GM13977 (cell line): ENCODE data around the gene ZMYND8.
A peak's percentile ranks its signal among the peaks of the same experiment; 100 is the strongest.
"Not testable (repeated sequence)": the region's sequence is repeated elsewhere in the genome, so short reads cannot be mapped to it uniquely, and the experiment has no call there.

Experiments used
- DNase-seq: peaks from one replicate; pipeline ENCODE4 v3.0.0; 2012; ENCODE audit warnings: low spot score
- in situ Hi-C: fragments of 300-500 bp; cut with MboI; formaldehyde crosslinking; loops from one replicate; pipeline ENCODE4 v1.12.0; 2022; ENCODE audit warnings: low sequenced_read_pairs, low pct_unique_long_range_greater_than_20kb, mixed read lengths, inconsistent platforms; ENCODE audit not compliant: unreplicated experiment
- TF ChIP-seq, protein P1 (sequence below): IDR thresholded peaks from 2 replicates; pipeline ENCODE4 v1.5.1; 2012; ENCODE audit warnings: mild to moderate bottlenecking, control low read depth; ENCODE audit not compliant: insufficient read depth; ENCODE audit errors: extremely low read depth, missing control alignments

Gene ZMYND8

DNA sequence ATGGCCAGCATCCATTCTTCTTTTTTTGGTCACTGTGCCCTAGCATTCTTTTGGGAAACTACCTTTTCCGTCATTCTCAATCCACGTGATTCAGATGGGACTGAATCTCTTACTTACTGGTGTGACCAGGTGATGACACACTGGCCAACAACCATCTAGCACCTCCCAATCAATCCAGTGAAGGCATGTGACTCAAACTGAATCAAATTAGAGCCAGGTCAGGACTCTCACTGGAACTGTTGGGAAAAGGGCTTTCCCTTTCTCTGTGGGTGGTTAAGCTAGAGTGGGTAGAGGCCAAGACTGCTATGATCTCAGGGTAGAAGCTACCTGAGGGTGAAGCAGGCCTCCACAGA, 36.2 kb upstream of the ZMYND8 start:
- TF ChIP-seq, protein P1, sequence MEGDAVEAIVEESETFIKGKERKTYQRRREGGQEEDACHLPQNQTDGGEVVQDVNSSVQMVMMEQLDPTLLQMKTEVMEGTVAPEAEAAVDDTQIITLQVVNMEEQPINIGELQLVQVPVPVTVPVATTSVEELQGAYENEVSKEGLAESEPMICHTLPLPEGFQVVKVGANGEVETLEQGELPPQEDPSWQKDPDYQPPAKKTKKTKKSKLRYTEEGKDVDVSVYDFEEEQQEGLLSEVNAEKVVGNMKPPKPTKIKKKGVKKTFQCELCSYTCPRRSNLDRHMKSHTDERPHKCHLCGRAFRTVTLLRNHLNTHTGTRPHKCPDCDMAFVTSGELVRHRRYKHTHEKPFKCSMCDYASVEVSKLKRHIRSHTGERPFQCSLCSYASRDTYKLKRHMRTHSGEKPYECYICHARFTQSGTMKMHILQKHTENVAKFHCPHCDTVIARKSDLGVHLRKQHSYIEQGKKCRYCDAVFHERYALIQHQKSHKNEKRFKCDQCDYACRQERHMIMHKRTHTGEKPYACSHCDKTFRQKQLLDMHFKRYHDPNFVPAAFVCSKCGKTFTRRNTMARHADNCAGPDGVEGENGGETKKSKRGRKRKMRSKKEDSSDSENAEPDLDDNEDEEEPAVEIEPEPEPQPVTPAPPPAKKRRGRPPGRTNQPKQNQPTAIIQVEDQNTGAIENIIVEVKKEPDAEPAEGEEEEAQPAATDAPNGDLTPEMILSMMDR, result no peak
- in situ Hi-C loops, result loop anchor here (10.0 to 25.0 kb wide), 2 partner anchors 232 to 630 kb away; no protein-coding TSS in a partner anchor
- peak; percentile 36 for DNase-seq

- peak; percentile 52 for DNase-seq
- TF ChIP-seq, protein P1, result no peak
- in situ Hi-C loops, result loop anchor here (10.0 to 25.0 kb wide), 2 partner anchors 233 to 630 kb away; no protein-coding TSS in a partner anchor
Measured at GRCh38 chr20:47392015-47392720, 35.7 kb upstream of the ZMYND8 start.

DNA sequence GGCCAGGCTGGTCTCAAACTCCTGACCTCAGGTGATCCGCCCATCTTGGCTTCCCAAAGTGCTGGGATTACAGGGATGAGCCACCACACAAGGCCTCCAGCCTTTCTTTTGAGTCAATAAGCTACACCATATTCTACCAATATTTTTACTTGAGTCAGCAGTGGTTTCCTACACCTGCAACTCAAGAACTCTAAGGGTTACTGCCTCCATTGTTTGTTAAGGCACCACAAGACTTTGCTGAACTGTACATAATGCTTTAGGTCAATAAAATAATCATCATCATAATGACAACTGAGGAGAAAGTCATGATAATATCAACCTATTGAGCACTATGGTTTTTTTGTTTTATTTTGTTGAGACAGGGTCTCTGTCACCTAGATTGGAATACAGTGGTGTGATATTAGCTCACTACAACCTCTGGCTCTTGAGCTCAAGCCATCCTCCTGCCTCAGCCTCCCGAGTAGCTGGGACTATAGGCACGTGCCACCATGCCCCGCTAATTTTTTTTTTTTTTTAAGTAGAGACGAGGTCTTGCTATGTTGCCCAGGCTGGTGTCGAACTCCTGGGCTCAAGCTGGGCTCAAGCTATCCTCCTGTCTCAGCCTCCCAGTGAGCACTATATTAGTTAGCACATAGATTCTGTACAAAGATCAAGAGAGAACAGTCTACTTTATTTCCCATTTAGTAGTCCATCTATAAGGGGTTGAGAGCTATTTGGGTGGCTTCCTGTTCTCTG, 34.9 kb upstream of the ZMYND8 start:
- TF ChIP-seq, protein P1, result no peak
- no peak for DNase-seq
- in situ Hi-C loops, result loop anchor here (10.0 to 25.0 kb wide), 2 partner anchors 233 to 629 kb away; no protein-coding TSS in a partner anchor

GRCh38 chr20:47389867-47390347, 33.4 kb upstream of the ZMYND8 start:
- TF ChIP-seq, protein P1, result no peak
- no peak for DNase-seq
- in situ Hi-C loops, result loop anchor here (10.0 to 25.0 kb wide), 3 partner anchors 125 to 628 kb away; no protein-coding TSS in a partner anchor

GRCh38 chr20:47385968-47386367, 29.5 kb upstream of the ZMYND8 start:
- in situ Hi-C loops, result loop anchor here (10.0 to 25.0 kb wide), 2 partner anchors 121 to 624 kb away; no protein-coding TSS in a partner anchor
- DNase-seq, result not testable (repeated sequence)

- no peak for DNase-seq
- TF ChIP-seq, protein P1, result no peak
- in situ Hi-C loops, result loop anchor here (10.0 to 25.0 kb wide), 2 partner anchors 118 to 621 kb away; no protein-coding TSS in a partner anchor
Measured at GRCh38 chr20:47382746-47383415, 26.4 kb upstream of the ZMYND8 start.
